ENCODE results near the gene GNAQ. TPM values are rescaled to one million over a fixed set of nuclear protein-coding genes. Genes with fewer than 3 reads are reported as not detected.
"Not testable (repeated sequence)": the region's sequence is repeated elsewhere in the genome, so short reads cannot be mapped to it uniquely, and the experiment has no call there.

Gene GNAQ
- total RNA-seq (2014; rRNA removed; shearing (Covaris generic)) = 28.6 and 29.2 TPM in 2 replicates
- polyA plus RNA-seq (2014; cell fraction: nucleus; rRNA removed) = 10.3 and 17.5 TPM in 2 replicates

- no peak for DNase-seq (ENCODE audit: extremely low read depth, low read depth)
Observed at GRCh38 chr9:78031444-78031892, at the start of gene GNAQ. TSS of gene GNAQ (minus strand) at chr9:78031811. CDS start at chr9:78031235, 576 bp downstream.

GRCh38 chr9:78074385-78075291 lies 43.0 kb upstream of the GNAQ start:
- no peak for DNase-seq (ENCODE audit: extremely low read depth, low read depth)

- no peak for DNase-seq (ENCODE audit: extremely low read depth, low read depth)
Observed at GRCh38 chr9:78073722-78074121, 42.1 kb upstream of the GNAQ start.

DNA sequence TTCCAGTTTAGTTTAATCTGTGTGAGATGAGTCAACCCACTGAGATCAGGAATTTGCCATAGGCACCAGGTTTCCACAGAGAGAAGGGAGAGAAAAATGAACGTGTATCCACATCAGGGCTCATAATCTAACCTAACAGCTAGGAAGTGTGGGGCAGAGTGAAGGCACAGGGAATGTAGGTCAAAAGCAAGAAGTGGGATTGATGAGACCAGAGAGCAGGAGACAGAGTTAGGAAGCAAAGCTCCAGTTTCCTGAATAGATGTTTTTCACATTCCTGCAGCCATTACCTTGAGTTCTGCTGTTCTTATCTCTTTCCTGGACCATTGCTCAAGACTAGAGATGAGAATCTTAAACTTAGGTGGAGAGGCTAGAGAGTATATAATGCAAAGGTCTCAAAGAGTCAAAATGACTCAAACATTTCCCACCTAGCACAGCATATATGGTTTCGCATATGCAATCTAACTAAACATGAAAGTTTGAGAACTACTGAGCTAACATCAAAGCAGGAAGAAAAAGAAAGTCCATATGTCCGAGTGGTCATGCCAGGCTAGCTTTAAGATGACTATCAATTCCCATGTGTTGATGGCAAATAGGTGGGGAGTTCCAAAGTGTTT lies 41.1 kb upstream of the GNAQ start:
- DNase-seq (ENCODE audit: extremely low read depth, low read depth) = no peak

DNA sequence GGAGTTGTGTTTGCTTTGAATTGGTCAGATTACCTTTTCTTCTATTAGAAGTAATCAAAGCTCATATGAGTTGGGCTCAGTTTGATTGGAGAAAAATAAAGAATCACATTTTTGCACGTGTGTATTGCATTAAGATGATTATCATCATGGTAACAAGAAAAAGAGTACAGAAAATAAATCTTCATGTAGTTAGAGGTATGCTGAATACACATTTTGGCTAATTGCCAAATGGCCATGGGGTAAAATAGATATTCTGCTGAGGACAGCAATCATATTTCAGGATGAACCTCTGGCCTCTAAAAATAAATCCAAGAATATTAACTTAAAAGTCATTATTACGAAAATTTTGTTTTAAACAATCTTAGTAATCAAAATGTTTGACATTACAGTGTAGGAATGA lies 38.9 kb upstream of the GNAQ start:
- no peak for DNase-seq (ENCODE audit: extremely low read depth, low read depth)

- DNase-seq (ENCODE audit: extremely low read depth, low read depth) = no peak
Observed at GRCh38 chr9:78064075-78064474, 32.5 kb upstream of the GNAQ start.

DNA sequence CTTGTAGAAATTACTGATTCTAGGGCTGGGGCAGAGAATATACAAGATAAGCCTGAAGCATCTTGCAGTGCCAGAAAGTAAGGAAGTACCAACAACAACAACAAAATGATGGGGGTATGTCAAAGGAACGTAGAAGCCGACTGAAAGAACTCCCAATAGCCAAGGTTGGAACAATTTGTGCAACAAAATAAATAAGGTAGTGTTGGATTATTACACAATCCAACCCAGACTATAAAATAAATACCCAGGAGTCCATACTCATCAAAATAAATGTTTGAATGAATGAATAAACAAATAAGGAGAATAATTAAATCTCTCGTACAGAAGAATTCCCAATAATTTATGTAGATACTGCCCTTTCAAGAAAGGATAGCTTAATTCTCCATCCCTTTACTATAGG lies 31.1 kb upstream of the GNAQ start:
- DNase-seq (ENCODE audit: extremely low read depth, low read depth) = no peak

GRCh38 chr9:78054218-78054617 lies 22.6 kb upstream of the GNAQ start:
- not testable (repeated sequence) for DNase-seq (ENCODE audit: extremely low read depth, low read depth)

DNA sequence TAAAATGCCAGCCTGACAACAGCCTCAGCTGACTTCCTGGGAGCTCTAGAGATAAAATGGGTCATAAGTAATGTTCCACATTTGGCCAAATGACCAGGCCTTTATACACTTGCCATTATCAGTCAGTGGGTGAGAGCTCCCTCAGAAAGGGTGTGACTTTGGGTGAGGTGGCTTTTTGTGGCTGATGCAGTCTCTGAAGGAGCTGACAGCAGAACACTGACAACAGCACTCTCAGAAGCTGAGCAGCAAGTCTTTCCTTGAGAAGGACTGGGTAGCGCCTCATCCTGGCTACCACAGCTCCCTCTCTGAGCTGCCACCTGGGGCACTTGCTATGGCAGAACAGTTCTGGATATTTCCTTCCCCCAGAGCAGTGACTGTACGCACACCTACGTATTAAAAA lies 22.0 kb upstream of the GNAQ start:
- no peak for DNase-seq (ENCODE audit: extremely low read depth, low read depth)

DNA sequence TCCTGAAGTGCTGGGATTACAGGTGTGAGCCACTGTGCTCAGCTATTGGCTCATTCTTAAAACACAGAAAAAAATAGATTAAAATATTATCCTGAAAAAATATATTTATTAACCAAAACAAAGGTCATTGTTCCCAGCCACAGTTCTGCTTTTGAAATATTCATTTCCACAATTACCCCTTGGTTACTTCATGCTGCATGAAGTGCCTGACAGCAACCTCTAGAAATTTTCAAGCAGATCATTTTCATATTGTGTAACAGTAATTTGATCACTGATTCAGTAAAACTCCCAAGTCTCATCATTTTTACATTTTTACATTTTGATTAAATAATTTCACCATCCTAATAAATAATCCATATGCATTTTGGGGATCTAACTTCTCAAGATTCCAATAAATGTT lies 18.8 kb upstream of the GNAQ start:
- DNase-seq (ENCODE audit: extremely low read depth, low read depth) = no peak

DNA sequence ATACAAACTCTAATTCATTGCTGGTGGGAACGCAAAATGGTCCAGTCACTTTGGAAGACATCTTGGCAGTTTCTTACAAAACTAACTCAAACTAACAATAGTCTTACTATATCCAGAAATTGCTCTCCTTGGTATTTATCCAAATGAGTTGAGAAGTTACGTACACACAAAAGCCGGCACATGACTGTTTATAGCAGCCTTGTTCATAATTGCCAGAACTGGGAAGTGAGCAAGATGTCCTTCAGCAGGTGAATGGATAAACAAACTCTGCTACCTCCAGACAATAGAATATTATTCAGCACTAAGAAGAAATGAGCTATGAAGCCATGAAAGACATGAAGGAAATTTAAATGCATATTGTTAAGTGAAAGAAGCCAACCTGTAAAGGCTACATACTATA lies 17.9 kb upstream of the GNAQ start:
- no peak for DNase-seq (ENCODE audit: extremely low read depth, low read depth)

DNA sequence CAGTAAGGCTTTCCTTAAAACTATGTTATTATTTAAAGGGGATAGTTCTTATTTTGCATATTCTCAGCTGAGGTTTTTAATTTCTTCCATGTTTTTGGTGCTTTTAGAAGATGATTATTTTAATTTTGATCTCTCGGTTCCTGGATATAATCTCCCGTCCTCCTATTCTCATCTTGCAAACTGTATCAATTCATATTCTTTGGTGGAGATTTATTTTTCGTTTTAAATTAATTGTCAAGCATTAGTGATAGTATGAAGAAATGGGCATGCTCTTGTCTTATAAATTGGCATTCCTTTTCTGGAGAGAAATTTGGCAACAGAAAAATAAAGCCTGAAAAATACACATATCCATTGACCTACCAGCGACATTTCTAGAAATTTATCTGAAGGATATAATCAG lies 15.5 kb upstream of the GNAQ start:
- no peak for DNase-seq (ENCODE audit: extremely low read depth, low read depth)

DNA sequence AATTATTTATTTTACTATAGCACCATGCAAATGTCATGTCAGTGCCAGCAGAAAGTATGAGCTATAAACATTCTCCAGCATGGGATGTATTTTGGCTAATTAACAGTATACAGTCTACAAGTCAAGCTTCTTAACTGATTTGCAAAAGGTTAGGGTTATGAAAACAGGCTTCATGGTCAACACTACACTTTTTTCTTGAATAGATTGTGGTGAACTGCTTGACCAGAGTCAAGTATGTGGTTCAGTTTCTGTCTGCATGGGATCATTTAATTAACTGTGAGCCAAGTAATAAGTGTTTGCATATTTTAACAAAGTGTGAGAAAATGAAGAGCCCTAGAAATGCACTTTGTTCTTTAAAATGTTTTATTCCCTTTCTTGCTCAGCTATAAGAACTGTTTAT lies 14.5 kb upstream of the GNAQ start:
- DNase-seq (ENCODE audit: extremely low read depth, low read depth) = no peak

- DNase-seq (ENCODE audit: extremely low read depth, low read depth) = no peak
Observed at GRCh38 chr9:78044886-78045285, 13.3 kb upstream of the GNAQ start.

DNA sequence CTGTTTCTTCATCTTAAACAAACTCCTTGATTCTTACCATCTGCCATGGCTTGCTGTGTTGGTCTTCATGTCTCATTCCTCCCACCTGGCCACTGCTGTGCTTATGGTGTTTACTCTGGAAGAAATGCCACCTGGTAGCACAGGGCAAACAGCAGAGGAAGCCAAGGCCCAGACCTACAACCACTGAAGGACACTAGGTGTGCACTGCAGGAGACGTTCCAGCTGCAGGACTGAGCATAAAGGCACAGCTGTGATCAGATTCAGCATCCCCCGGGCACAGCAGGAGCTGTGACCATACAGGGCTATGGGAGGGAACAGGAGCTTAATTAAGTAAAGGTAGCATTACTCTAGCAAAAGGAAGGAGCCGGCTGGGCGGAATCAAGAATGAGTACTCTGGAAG lies 12.6 kb upstream of the GNAQ start:
- no peak for DNase-seq (ENCODE audit: extremely low read depth, low read depth)

GRCh38 chr9:78041971-78042370 lies 10.4 kb upstream of the GNAQ start:
- DNase-seq (ENCODE audit: extremely low read depth, low read depth) = no peak

DNA sequence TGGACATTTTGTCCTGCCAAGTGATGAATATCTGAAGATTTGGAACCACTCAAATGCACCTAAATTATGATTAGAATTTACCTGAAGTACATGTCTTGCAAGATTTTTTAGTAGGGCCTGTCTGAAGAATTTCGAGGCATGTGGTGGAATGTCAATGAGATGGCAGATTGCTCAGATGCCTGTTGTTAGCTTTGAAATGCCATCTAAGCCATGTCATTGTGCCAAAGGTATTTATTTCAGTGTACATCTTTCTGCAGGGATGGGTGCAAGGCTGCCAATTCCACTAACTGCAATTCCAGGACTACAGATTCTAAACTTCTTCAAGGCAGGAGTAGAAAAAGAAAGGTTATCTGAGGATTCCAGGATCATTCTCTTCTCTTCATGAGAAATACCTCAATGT lies 9.1 kb upstream of the GNAQ start:
- no peak for DNase-seq (ENCODE audit: extremely low read depth, low read depth)

DNA sequence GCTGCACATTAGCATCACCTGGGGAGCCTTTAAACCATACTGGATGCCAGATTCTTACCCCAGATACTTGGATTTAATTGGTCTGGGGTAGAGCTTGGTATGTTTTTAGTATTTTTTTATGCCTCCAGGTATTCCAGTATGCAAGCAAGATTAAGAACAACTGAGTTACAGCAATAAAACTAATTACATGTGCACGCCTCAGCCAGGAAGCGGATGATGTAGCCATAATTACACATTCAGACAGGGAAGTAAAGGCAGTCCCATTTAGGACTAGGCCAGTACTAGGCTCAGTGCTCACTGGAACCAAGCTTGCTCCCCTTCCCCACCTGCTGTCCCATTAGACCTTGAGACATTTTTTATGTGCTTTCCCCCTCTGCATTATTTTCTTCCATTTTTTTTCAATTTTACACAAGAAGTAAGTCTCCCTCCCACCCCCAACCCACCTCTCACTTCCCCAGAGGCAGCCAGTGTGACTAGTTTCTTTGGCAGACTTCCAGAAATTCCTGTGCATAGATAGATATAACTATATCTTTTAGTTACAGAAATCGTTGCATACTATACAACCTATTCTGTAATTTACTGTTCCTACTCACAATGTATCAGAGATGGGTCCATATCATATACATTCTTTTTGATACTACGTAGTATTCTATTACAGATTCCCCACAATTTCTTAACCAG lies 7.1 kb upstream of the GNAQ start:
- DNase-seq (ENCODE audit: extremely low read depth, low read depth) = no peak

GRCh38 chr9:78035383-78035993 lies 3.9 kb upstream of the GNAQ start:
- peak; percentile 75 for DNase-seq (ENCODE audit: extremely low read depth, low read depth)

DNA sequence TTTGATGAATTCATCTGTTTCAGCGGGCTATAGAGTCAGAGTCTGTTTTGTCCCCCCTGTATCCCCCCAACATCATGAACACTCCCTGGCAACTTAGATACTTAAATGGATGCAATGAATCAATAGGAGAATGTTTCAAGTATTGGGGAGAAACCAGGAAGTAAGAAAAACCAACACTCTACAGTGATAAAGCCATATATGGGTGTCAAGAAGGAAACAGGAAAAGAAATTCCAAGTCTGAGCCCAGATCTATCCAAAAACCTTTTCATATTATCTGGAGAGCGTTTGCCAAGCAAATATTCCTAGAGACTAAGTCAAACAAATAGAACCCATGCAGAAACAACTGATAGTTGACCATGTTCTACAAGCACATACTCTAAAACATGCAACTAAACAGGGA lies 2.3 kb upstream of the GNAQ start:
- DNase-seq (ENCODE audit: extremely low read depth, low read depth) = no peak

All from NCI-H460 (cell line).